ENCODE measurements around the gene VPS50.
"Not testable (repeated sequence)": the region's sequence is repeated elsewhere in the genome, so short reads cannot be mapped to it uniquely, and the experiment has no call there.

Gene VPS50

DNA sequence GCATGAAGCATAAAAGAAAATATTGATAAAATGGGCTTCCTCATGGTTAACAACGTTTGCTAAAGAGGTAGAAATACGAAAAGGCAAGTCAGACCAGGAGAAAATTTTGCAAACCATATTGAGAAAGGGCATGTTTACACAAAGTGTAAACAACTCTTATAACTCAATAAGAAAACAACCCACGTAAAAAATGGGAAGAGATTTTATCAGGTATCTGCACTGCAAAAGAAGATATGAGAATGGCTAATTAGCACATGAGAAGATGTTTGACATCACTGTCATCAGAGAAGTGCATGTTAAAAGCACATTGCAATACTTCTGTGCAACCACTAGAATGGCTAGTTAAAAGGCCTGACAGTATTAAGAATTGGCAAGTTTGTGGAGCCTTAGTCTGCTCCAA lies 99.5 kb downstream of the VPS50 start:
- Mint-ChIP-seq H3K9me3 (no peaks in the 10 kb centered on the region), H3K4me1 (no peaks in the 10 kb centered on the region), H3K27ac (no peak overlapping the region), H3K36me3 (no peaks in the 10 kb centered on the region), H3K4me3 (no peak overlapping the region), H3K27me3 (no peaks in the 10 kb centered on the region)
- no peak for DNase-seq
- CTCF ChIA-PET = no interaction called here

GRCh38 chr7:93332172-93332571 lies 100.0 kb downstream of the VPS50 start:
- no peaks in the 10 kb centered on the region for H3K36me3 Mint-ChIP-seq
- H3K27ac Mint-ChIP-seq = no peak overlapping the region
- CTCF ChIA-PET = no interaction called here
- DNase-seq = no peak
- no peaks in the 10 kb centered on the region for H3K4me1 Mint-ChIP-seq
- H3K4me3 Mint-ChIP-seq = no peak overlapping the region
- H3K27me3 Mint-ChIP-seq = no peaks in the 10 kb centered on the region
- no peaks in the 10 kb centered on the region for H3K9me3 Mint-ChIP-seq

DNA sequence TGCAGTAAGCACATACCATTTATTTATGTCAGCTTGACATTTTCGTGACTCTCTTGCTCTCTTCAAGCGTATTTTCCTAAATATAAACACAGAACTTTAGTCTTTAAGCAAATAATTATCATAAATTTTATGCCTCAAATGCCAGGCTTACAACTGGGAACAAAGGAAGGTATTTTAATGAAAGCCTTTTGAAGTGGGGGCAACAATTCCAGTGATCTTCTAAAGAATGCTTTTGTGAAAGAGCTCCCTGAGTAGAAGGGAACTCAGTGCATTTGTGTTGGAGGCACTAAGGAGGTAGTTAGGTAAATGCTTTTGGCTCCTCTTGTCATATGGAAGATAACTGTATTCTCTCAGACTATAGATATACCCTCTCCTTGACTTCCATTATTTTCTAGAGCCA lies 104.9 kb downstream of the VPS50 start:
- CTCF ChIA-PET = no interaction called here
- Mint-ChIP-seq H3K4me3 (no peak overlapping the region), H3K36me3 (peaks cover 9% of the 10 kb centered on the region)

DNA sequence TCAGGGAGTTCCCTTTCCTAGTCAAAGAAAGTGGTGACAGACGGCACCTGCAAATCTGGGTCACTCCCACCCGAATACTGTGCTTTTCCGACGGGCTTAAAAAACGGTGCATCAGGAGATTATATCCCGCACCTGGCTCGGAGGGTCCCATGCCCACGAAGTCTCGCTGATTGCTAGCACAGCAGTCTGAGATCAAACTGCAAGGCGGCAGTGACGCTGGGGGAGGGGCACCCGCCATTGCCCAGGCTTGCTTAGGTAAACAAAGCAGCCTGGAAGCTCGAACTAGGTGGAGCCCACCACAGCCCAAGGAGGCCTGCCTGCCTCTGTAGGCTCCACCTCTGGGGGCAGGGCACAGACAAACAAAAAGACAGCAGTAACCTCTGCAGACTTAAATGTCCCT lies 110.0 kb downstream of the VPS50 start:
- DNase-seq, H3K4me3 Mint-ChIP-seq, H3K4me1 Mint-ChIP-seq, H3K27me3 Mint-ChIP-seq, H3K9me3 Mint-ChIP-seq, CTCF ChIA-PET, H3K27ac Mint-ChIP-seq: not testable (repeated sequence)
- peaks cover 13% of the 10 kb centered on the region for H3K36me3 Mint-ChIP-seq

More for the DNA sequence above, 104.9 kb downstream of the VPS50 start:
- Mint-ChIP-seq H3K9me3 (peaks cover 2% of the 10 kb centered on the region), H3K4me1 (no peaks in the 10 kb centered on the region), H3K27ac (no peak overlapping the region), H3K27me3 (no peaks in the 10 kb centered on the region)
- DNase-seq = no peak

- no peaks in the 10 kb centered on the region for H3K27me3 Mint-ChIP-seq
- H3K9me3 Mint-ChIP-seq = no peaks in the 10 kb centered on the region
- peaks cover 4% of the 10 kb centered on the region for H3K36me3 Mint-ChIP-seq
- peak overlapping the region; percentile 30 for H3K27ac Mint-ChIP-seq
- peaks cover 5% of the 10 kb centered on the region for H3K4me1 Mint-ChIP-seq
- no peak for DNase-seq
- CTCF ChIA-PET = no interaction called here
- H3K4me3 Mint-ChIP-seq = no peak overlapping the region
Measured at GRCh38 chr7:93350338-93350737, 118.2 kb downstream of the VPS50 start.

- H3K4me1 Mint-ChIP-seq = peaks cover 5% of the 10 kb centered on the region
- no peak overlapping the region for H3K27ac Mint-ChIP-seq
- CTCF ChIA-PET = no interaction called here
- peaks cover 4% of the 10 kb centered on the region for H3K36me3 Mint-ChIP-seq
- no peak overlapping the region for H3K4me3 Mint-ChIP-seq
- no peaks in the 10 kb centered on the region for H3K9me3 Mint-ChIP-seq
- DNase-seq = no peak
- no peaks in the 10 kb centered on the region for H3K27me3 Mint-ChIP-seq
Measured at GRCh38 chr7:93352881-93353280, 120.7 kb downstream of the VPS50 start.

- H3K36me3 Mint-ChIP-seq = peaks cover 4% of the 10 kb centered on the region
- H3K9me3 Mint-ChIP-seq = no peaks in the 10 kb centered on the region
- H3K4me1 Mint-ChIP-seq = peaks cover 5% of the 10 kb centered on the region
- CTCF ChIA-PET = no interaction called here
- DNase-seq = no peak
- no peak overlapping the region for H3K27ac Mint-ChIP-seq
- no peak overlapping the region for H3K4me3 Mint-ChIP-seq
- no peaks in the 10 kb centered on the region for H3K27me3 Mint-ChIP-seq
Measured at GRCh38 chr7:93354815-93355214, 122.6 kb downstream of the VPS50 start.

- no peak for DNase-seq
- no peak overlapping the region for H3K27ac Mint-ChIP-seq
- CTCF ChIA-PET = no interaction called here
- H3K9me3 Mint-ChIP-seq = no peaks in the 10 kb centered on the region
- no peaks in the 10 kb centered on the region for H3K36me3 Mint-ChIP-seq
- no peak overlapping the region for H3K4me3 Mint-ChIP-seq
- no peaks in the 10 kb centered on the region for H3K4me1 Mint-ChIP-seq
- H3K27me3 Mint-ChIP-seq = no peaks in the 10 kb centered on the region
Measured at GRCh38 chr7:93359520-93360198, 127.5 kb downstream of the VPS50 start.

GRCh38 chr7:93361853-93362252 lies 129.7 kb downstream of the VPS50 start:
- Mint-ChIP-seq H3K4me1 (no peaks in the 10 kb centered on the region), H3K27ac (no peak overlapping the region), H3K27me3 (peaks cover 4% of the 10 kb centered on the region), H3K36me3 (no peaks in the 10 kb centered on the region), H3K9me3 (no peaks in the 10 kb centered on the region), H3K4me3 (no peak overlapping the region)
- CTCF ChIA-PET = no interaction called here
- no peak for DNase-seq

- Mint-ChIP-seq H3K9me3 (peaks cover 3% of the 10 kb centered on the region), H3K27ac (no peak overlapping the region), H3K4me1 (no peaks in the 10 kb centered on the region), H3K27me3 (peaks cover 4% of the 10 kb centered on the region), H3K4me3 (no peak overlapping the region), H3K36me3 (no peaks in the 10 kb centered on the region)
- no peak for DNase-seq
- CTCF ChIA-PET = interaction anchor here (1.4 kb wide), 1 partner anchor 10 kb away, joined by 5 read pairs; no protein-coding TSS in a partner anchor
Measured at GRCh38 chr7:93364806-93365205, 132.6 kb downstream of the VPS50 start.

- CTCF ChIA-PET = interaction anchor here (1.4 kb wide), 1 partner anchor 9 kb away, joined by 5 read pairs; no protein-coding TSS in a partner anchor
- peaks cover 3% of the 10 kb centered on the region for H3K9me3 Mint-ChIP-seq
- no peak overlapping the region for H3K4me3 Mint-ChIP-seq
- DNase-seq = no peak
- no peaks in the 10 kb centered on the region for H3K36me3 Mint-ChIP-seq
- H3K4me1 Mint-ChIP-seq = no peaks in the 10 kb centered on the region
- peaks cover 4% of the 10 kb centered on the region for H3K27me3 Mint-ChIP-seq
- no peak overlapping the region for H3K27ac Mint-ChIP-seq
Measured at GRCh38 chr7:93365341-93365740, 133.2 kb downstream of the VPS50 start.

DNA sequence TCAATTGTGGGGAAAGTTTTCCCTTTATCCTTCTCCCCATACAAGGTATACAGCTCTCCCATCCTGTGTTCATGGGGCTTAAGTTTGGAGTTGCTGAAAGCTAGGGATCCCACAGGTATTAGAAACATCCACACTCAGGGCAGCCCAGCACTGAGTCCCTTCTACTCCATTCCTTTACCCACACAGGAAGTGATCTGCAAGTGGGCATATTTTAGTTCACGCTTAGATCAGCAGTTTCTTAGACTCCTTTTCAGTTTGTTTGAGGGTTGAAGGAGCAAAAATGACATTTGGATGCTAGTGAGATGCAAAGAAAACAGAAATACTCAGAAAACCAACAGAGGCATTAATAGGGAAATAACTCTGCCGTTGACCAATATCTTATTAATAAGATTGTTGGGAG lies 134.7 kb downstream of the VPS50 start:
- peaks cover 4% of the 10 kb centered on the region for H3K27me3 Mint-ChIP-seq
- DNase-seq = no peak
- no peaks in the 10 kb centered on the region for H3K36me3 Mint-ChIP-seq
- no peaks in the 10 kb centered on the region for H3K4me1 Mint-ChIP-seq
- no peak overlapping the region for H3K27ac Mint-ChIP-seq
- CTCF ChIA-PET = no interaction called here
- H3K4me3 Mint-ChIP-seq = no peak overlapping the region
- peaks cover 3% of the 10 kb centered on the region for H3K9me3 Mint-ChIP-seq

GRCh38 chr7:93367254-93367653 lies 135.1 kb downstream of the VPS50 start:
- Mint-ChIP-seq H3K4me3 (no peak overlapping the region), H3K27me3 (peaks cover 8% of the 10 kb centered on the region), H3K9me3 (peaks cover 3% of the 10 kb centered on the region), H3K4me1 (no peaks in the 10 kb centered on the region), H3K36me3 (no peaks in the 10 kb centered on the region), H3K27ac (no peak overlapping the region)
- CTCF ChIA-PET = no interaction called here
- DNase-seq = no peak

DNA sequence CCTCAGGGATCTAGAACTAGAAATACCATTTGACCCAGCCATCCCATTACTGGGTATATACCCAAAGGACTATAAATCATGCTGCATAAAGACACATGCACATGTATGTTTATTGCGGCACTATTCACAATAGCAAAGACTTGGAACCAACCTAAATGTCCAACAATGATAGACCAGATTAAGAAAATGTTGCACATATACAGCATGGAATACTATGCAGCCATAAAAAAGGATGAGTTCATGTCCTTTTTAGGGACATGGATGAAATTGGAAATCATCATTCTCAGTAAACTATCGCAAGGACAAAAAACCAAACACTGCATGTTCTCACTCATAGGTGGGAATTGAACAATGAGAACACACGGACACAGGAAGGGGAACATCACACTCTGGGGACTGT lies 138.8 kb downstream of the VPS50 start:
- H3K36me3 Mint-ChIP-seq, H3K9me3 Mint-ChIP-seq, DNase-seq, H3K4me3 Mint-ChIP-seq, H3K4me1 Mint-ChIP-seq, CTCF ChIA-PET, H3K27ac Mint-ChIP-seq: not testable (repeated sequence)
- peaks cover 15% of the 10 kb centered on the region for H3K27me3 Mint-ChIP-seq

DNA sequence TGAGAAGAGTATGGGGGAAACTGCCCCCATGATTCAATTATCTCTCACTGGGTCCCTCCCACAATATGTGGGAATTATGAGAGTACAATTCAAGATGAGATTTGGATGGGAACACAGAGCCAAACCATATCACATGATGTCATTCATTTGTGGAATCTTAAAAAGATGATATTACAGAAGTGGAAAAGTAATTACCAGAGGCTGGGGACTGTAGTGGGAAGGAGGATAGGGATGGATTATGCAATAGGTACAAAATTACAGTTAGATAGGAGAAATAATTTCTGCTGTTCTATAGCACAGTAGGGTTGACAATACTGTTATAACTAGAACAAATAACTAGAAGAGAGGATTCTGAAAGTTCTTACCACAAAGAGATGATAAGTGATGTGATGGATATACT lies 141.4 kb downstream of the VPS50 start:
- CTCF ChIA-PET = no interaction called here
- no peaks in the 10 kb centered on the region for H3K36me3 Mint-ChIP-seq
- peaks cover 24% of the 10 kb centered on the region for H3K27me3 Mint-ChIP-seq
- DNase-seq = no peak
- H3K4me1 Mint-ChIP-seq = no peaks in the 10 kb centered on the region
- peaks cover 3% of the 10 kb centered on the region for H3K9me3 Mint-ChIP-seq
- no peak overlapping the region for H3K4me3 Mint-ChIP-seq
- H3K27ac Mint-ChIP-seq = no peak overlapping the region

Measured in activated naive CD4-positive, alpha-beta T cell treated with anti-CD3 and anti-CD28 coated beads, Interleukin-2, amount 10 ng/mL, durations not matched to agents 7 days and 5 days (primary cell).